NCI-H187 (cell line): ENCODE results near the gene MAPRE3.
A peak's percentile ranks its signal among the peaks of the same experiment; 100 is the strongest.

Source experiments
- DNase-seq, 2 experiments: peaks; one replicate each; lab custom pipeline; 2025; lab: John Stamatoyannopoulos, UW

MAPRE3 gene

GRCh38 chr2:27040282-27040681 lies 69.8 kb downstream of the MAPRE3 start:
- DNase-seq: no peak

GRCh38 chr2:27041752-27042151 lies 71.3 kb downstream of the MAPRE3 start:
- DNase-seq: no peak

- peak; percentile 38 to 41 for DNase-seq
Measured at GRCh38 chr2:27042159-27042661, 71.8 kb downstream of the MAPRE3 start.

GRCh38 chr2:27042985-27043634 lies 72.7 kb downstream of the MAPRE3 start:
- DNase-seq: no peak

- DNase-seq: no peak
Measured at GRCh38 chr2:27049422-27050280, 79.2 kb downstream of the MAPRE3 start.

- peak; percentile 77 to 99 for DNase-seq
Measured at GRCh38 chr2:27050281-27050995, 80.0 kb downstream of the MAPRE3 start.

- DNase-seq: peak; percentile 89 to 95
Measured at GRCh38 chr2:27050996-27051901, 80.8 kb downstream of the MAPRE3 start, which contains the start of gene AGBL5. Gene AGBL5, plus strand, starts transcription at chr2:27051668. Its CDS starts 1,291 bp downstream, at chr2:27052959.

GRCh38 chr2:27051902-27052645 lies 81.6 kb downstream of the MAPRE3 start:
- DNase-seq: no peak

GRCh38 chr2:27053321-27053720 lies 82.9 kb downstream of the MAPRE3 start:
- DNase-seq: no peak

GRCh38 chr2:27053776-27054175 lies 83.3 kb downstream of the MAPRE3 start:
- DNase-seq: no peak

- no peak for DNase-seq
Measured at GRCh38 chr2:27054721-27055120, 84.3 kb downstream of the MAPRE3 start.

GRCh38 chr2:27057184-27057583 lies 86.7 kb downstream of the MAPRE3 start:
- DNase-seq: no peak

GRCh38 chr2:27058210-27058609 lies 87.8 kb downstream of the MAPRE3 start:
- no peak for DNase-seq

- no peak for DNase-seq
Measured at GRCh38 chr2:27059141-27059820, 88.8 kb downstream of the MAPRE3 start.

GRCh38 chr2:27060323-27060722 lies 89.9 kb downstream of the MAPRE3 start:
- DNase-seq: peak in 1 of 2 experiments; percentile 29

- no peak for DNase-seq
Measured at GRCh38 chr2:27065128-27065527, 94.7 kb downstream of the MAPRE3 start.

- no peak for DNase-seq
Measured at GRCh38 chr2:27067385-27067784, 96.9 kb downstream of the MAPRE3 start.

- DNase-seq: no peak
Measured at GRCh38 chr2:27069436-27069835, 99.0 kb downstream of the MAPRE3 start.

- no peak for DNase-seq
Measured at GRCh38 chr2:27069961-27070618, 99.7 kb downstream of the MAPRE3 start.
